Nephron (organoid): ENCODE results near the gene HPS1.

Experiments used
- H3K27ac Mint-ChIP-seq, 3 experiments: 2 replicates each; pipeline ENCODE4 v1.8.0; 2020; ENCODE audit warnings: mixed read lengths in 3 of 3, mild to moderate bottlenecking in 2 of 3, moderate library complexity in 1 of 3
- H3K27me3 Mint-ChIP-seq: 2 replicates; pipeline ENCODE4 v1.8.0; 2021; ENCODE audit warnings: low read depth, mild to moderate bottlenecking, moderate library complexity, mixed read lengths
- H3K36me3 Mint-ChIP-seq: 2 replicates; pipeline ENCODE4 v1.8.0; 2020; ENCODE audit warnings: low read depth, mixed read lengths
- H3K4me1 Mint-ChIP-seq: 2 replicates; pipeline ENCODE4 v1.8.0; 2020; ENCODE audit warnings: mixed read lengths
- H3K4me3 Mint-ChIP-seq, 3 experiments: 2 replicates each; pipeline ENCODE4 v1.8.0; 2020; ENCODE audit warnings: mild to moderate bottlenecking in 3 of 3, mixed read lengths in 3 of 3, moderate library complexity in 2 of 3
- H3K9me3 Mint-ChIP-seq: 2 replicates; pipeline ENCODE4 v1.8.0; 2020; ENCODE audit warnings: mixed read lengths
- CTCF ChIP-seq, 3 experiments: fragments of 200-600 bp; sonication (generic); IDR thresholded peaks; one replicate each; pipeline ENCODE4 v1.5.0; 2021; ENCODE audit warnings: antibody characterized with exemption in 3 of 3; ENCODE audit not compliant: unreplicated experiment in 3 of 3

The HPS1 gene

GRCh38 chr10:98444314-98445006 is 2.3 kb downstream of the HPS1 start:
- peaks cover 45% of the 10 kb centered on the region for H3K36me3 Mint-ChIP-seq
- peak overlapping the region; percentile 15 to 67 (median 57) for H3K27ac Mint-ChIP-seq
- H3K4me3 Mint-ChIP-seq, result peak overlapping the region; percentile 57 to 83 (median 79)
- no peak for TF ChIP-seq CTCF (IDR thresholded peaks at IDR 0.05; ENCODE audit: unreplicated experiment in 3 of 3)
- H3K9me3 Mint-ChIP-seq, result no peaks in the 10 kb centered on the region
- peaks cover 3% of the 10 kb centered on the region for H3K27me3 Mint-ChIP-seq
- peaks cover 6% of the 10 kb centered on the region for H3K4me1 Mint-ChIP-seq

GRCh38 chr10:98438715-98439114 is 8.0 kb downstream of the HPS1 start:
- H3K27ac Mint-ChIP-seq, result no peak overlapping the region
- H3K27me3 Mint-ChIP-seq, result no peaks in the 10 kb centered on the region
- no peaks in the 10 kb centered on the region for H3K9me3 Mint-ChIP-seq

GRCh38 chr10:98436704-98437103 is 10.0 kb downstream of the HPS1 start:
- H3K4me1 Mint-ChIP-seq, result no peaks in the 10 kb centered on the region
- no peak overlapping the region for H3K4me3 Mint-ChIP-seq
- peaks cover 81% of the 10 kb centered on the region for H3K36me3 Mint-ChIP-seq
- no peaks in the 10 kb centered on the region for H3K27me3 Mint-ChIP-seq
- no peak for TF ChIP-seq CTCF (IDR thresholded peaks at IDR 0.05; ENCODE audit: unreplicated experiment in 3 of 3)
- peaks cover 10% of the 10 kb centered on the region for H3K9me3 Mint-ChIP-seq
- no peak overlapping the region for H3K27ac Mint-ChIP-seq

More at GRCh38 chr10:98438715-98439114, 8.0 kb downstream of the HPS1 start:
- no peak for TF ChIP-seq CTCF (IDR thresholded peaks at IDR 0.05; ENCODE audit: unreplicated experiment in 3 of 3)
- H3K36me3 Mint-ChIP-seq, result peaks cover 80% of the 10 kb centered on the region
- H3K4me3 Mint-ChIP-seq, result no peak overlapping the region
- no peaks in the 10 kb centered on the region for H3K4me1 Mint-ChIP-seq

- Mint-ChIP-seq H3K4me1 (no peaks in the 10 kb centered on the region), H3K27me3 (no peaks in the 10 kb centered on the region), H3K36me3 (peaks cover 84% of the 10 kb centered on the region), H3K4me3 (no peak overlapping the region), H3K9me3 (peaks cover 18% of the 10 kb centered on the region), H3K27ac (no peak overlapping the region)
- TF ChIP-seq CTCF (IDR thresholded peaks at IDR 0.05; ENCODE audit: unreplicated experiment in 3 of 3), result no peak
Observed at GRCh38 chr10:98435178-98435577, 11.6 kb downstream of the HPS1 start.

GRCh38 chr10:98433881-98434732 is 12.6 kb downstream of the HPS1 start:
- no peaks in the 10 kb centered on the region for H3K27me3 Mint-ChIP-seq
- H3K4me3 Mint-ChIP-seq, result no peak overlapping the region
- H3K36me3 Mint-ChIP-seq, result peaks cover 77% of the 10 kb centered on the region
- no peak overlapping the region for H3K27ac Mint-ChIP-seq
- no peak for TF ChIP-seq CTCF (IDR thresholded peaks at IDR 0.05; ENCODE audit: unreplicated experiment in 3 of 3)
- H3K4me1 Mint-ChIP-seq, result no peaks in the 10 kb centered on the region
- peaks cover 18% of the 10 kb centered on the region for H3K9me3 Mint-ChIP-seq
